IMR-90 (cell line): ENCODE measurements around the gene SSNA1. TPM values are rescaled to one million over a fixed set of nuclear protein-coding genes. Genes with fewer than 3 reads are reported as not detected.
A peak's percentile ranks its signal among the peaks of the same experiment; 100 is the strongest.

Experiments used
- ATAC-seq: fragments of 200-7000 bp; cut with Tn5 transposase; 2 replicates; pipeline ENCODE4 v1.9.1; 2020; ENCODE audit warnings: low read depth, mild to moderate bottlenecking, moderate library complexity
- BruUV-seq: library from RNA; stranded (reverse); fragments of 400-500 nt; replicated peaks from 2 replicates; lab custom pipeline; 2021; lab: Mats Ljungman, UMichigan
- CTCF ChIA-PET: fragments of 300-600 bp; formaldehyde crosslinking; extraction: SDS; loops from one replicate; lab custom pipeline; 2021; ENCODE audit warnings: antibody characterized with exemption; lab: Yijun Ruan, JAX
- POLR2A ChIA-PET: fragments of 300-600 bp; sonication (Branson Sonifier 250); formaldehyde crosslinking; loops from one replicate; lab custom pipeline; 2022; ENCODE audit warnings: antibody characterized with exemption; ENCODE audit not compliant: unreplicated experiment; lab: Charles Lee
- DNase-seq: peaks from one replicate; pipeline ENCODE4 v3.0.0; 2013
- H2AFZ ChIP-seq: replicated peaks from 2 replicates; pipeline ENCODE3; 2013; ENCODE audit warnings: low read length, mild to moderate bottlenecking; ENCODE audit not compliant: poor library complexity
- H2AK5ac ChIP-seq: 2 replicates; pipeline ENCODE4 v1.6.1; 2013; ENCODE audit warnings: low read depth, low read length, inconsistent platforms
- H2AK9ac ChIP-seq: replicated peaks from 2 replicates; pipeline ENCODE3; 2013; ENCODE audit warnings: mild to moderate bottlenecking, low read depth, low read length, moderate library complexity; ENCODE audit not compliant: poor library complexity
- H2BK120ac ChIP-seq: 2 replicates; pipeline ENCODE4 v1.6.1; 2013; ENCODE audit warnings: low read depth, low read length, inconsistent platforms
- H2BK15ac ChIP-seq: 3 replicates; pipeline ENCODE4 v1.6.1; 2013; ENCODE audit warnings: low read depth, low read length, inconsistent platforms
- H2BK20ac ChIP-seq: 2 replicates; pipeline ENCODE4 v1.6.1; 2013; ENCODE audit warnings: low read depth, mild to moderate bottlenecking, inconsistent platforms, low read length, moderate library complexity
- H2BK5ac ChIP-seq: 2 replicates; pipeline ENCODE4 v1.6.1; 2013; ENCODE audit warnings: mild to moderate bottlenecking, low read depth, low read length, inconsistent platforms; ENCODE audit not compliant: poor library complexity, severe bottlenecking
- H3K14ac ChIP-seq: replicated peaks from 2 replicates; pipeline ENCODE4 v1.6.1; 2013; ENCODE audit warnings: low read depth, low read length, inconsistent platforms
- H3K18ac ChIP-seq: 2 replicates; pipeline ENCODE4 v1.6.1; 2013; ENCODE audit warnings: low read depth, low read length, control low read depth
- H3K23ac ChIP-seq: 2 replicates; pipeline ENCODE4 v1.6.1; 2013; ENCODE audit warnings: low read depth, low read length, inconsistent platforms
- H3K27ac ChIP-seq: 2 replicates; pipeline ENCODE4 v1.5.1; 2013; ENCODE audit warnings: mild to moderate bottlenecking, control low read depth, low read length; ENCODE audit not compliant: insufficient read depth
- H3K27me3 ChIP-seq: 2 replicates; pipeline ENCODE4 v1.6.1; 2013; ENCODE audit warnings: low read length; ENCODE audit not compliant: control insufficient read depth, insufficient read depth
- H3K36me3 ChIP-seq: 2 replicates; pipeline ENCODE4 v1.6.1; 2013; ENCODE audit warnings: low read length, mixed read lengths; ENCODE audit not compliant: control insufficient read depth, insufficient read depth
- H3K4ac ChIP-seq: 2 replicates; pipeline ENCODE4 v1.6.1; 2013; ENCODE audit warnings: low read depth, low read length, inconsistent platforms
- H3K4me1 ChIP-seq: 2 replicates; pipeline ENCODE4 v1.6.1; 2013; ENCODE audit warnings: low read length, mixed read lengths; ENCODE audit not compliant: control insufficient read depth, insufficient read depth
- H3K4me2 ChIP-seq: 2 replicates; pipeline ENCODE4 v1.6.1; 2013; ENCODE audit warnings: low read depth, mild to moderate bottlenecking, control low read depth, low read length, moderate library complexity
- H3K4me3 ChIP-seq: 2 replicates; pipeline ENCODE4 v1.5.1; 2013; ENCODE audit warnings: low read depth, mild to moderate bottlenecking, control low read depth, low read length, moderate library complexity; ENCODE audit not compliant: insufficient read depth
- H3K56ac ChIP-seq: 2 replicates; pipeline ENCODE4 v1.6.1; 2013; ENCODE audit warnings: low read length, inconsistent platforms; ENCODE audit not compliant: insufficient read depth; ENCODE audit errors: extremely low read depth
- H3K79me1 ChIP-seq, 2 experiments: 2 replicates each; pipeline ENCODE4 v1.6.1; 2013; ENCODE audit warnings: low read length in 2 of 2, inconsistent platforms in 1 of 2, low read depth in 1 of 2
- H3K9ac ChIP-seq: 2 replicates; pipeline ENCODE4 v1.6.1; 2013; ENCODE audit warnings: low read depth, low read length, control low read depth
- H3K9me1 ChIP-seq: 2 replicates; pipeline ENCODE4 v1.6.1; 2013; ENCODE audit warnings: low read length, inconsistent platforms; ENCODE audit not compliant: insufficient read depth
- H3K9me3 ChIP-seq: 2 replicates; pipeline ENCODE4 v1.6.1; 2013; ENCODE audit warnings: low read length; ENCODE audit not compliant: control insufficient read depth, insufficient read depth
- H4K20me1 ChIP-seq: 2 replicates; pipeline ENCODE4 v1.6.1; 2013; ENCODE audit warnings: low read length, inconsistent platforms; ENCODE audit not compliant: insufficient read depth
- H4K5ac ChIP-seq: 2 replicates; pipeline ENCODE4 v1.6.1; 2013; ENCODE audit warnings: mild to moderate bottlenecking, low read depth, low read length, control low read depth
- H4K8ac ChIP-seq, 2 experiments: 2 replicates each; pipeline ENCODE4 v1.6.1; 2013; ENCODE audit warnings: low read depth in 2 of 2, low read length in 2 of 2, control low read depth in 1 of 2, inconsistent platforms in 1 of 2
- H4K91ac ChIP-seq: 2 replicates; pipeline ENCODE4 v1.6.1; 2013; ENCODE audit warnings: low read depth, low read length, inconsistent platforms; ENCODE audit not compliant: insufficient read depth
- BHLHE40 ChIP-seq: fragments of 150-350 bp; IDR thresholded peaks from 2 replicates; pipeline ENCODE4 v1.6.1; 2016; ENCODE audit warnings: mild to moderate bottlenecking, low read depth, low read length
- CEBPB ChIP-seq: IDR thresholded peaks from 2 replicates; pipeline ENCODE4 v1.6.1; 2012; ENCODE audit warnings: low read depth, low read length, improper control_type of control experiment
- ELK1 ChIP-seq: fragments of 150-350 bp; IDR thresholded peaks from 2 replicates; pipeline ENCODE4 v1.6.1; 2016; ENCODE audit warnings: low read depth, mild to moderate bottlenecking, low read length, moderate library complexity, borderline replicate concordance
- MAFK ChIP-seq: IDR thresholded peaks from 2 replicates; pipeline ENCODE4 v1.6.1; 2012; ENCODE audit warnings: low read depth, low read length, improper control_type of control experiment
- MAZ ChIP-seq: IDR thresholded peaks from 2 replicates; pipeline ENCODE4 v1.6.1; 2012; ENCODE audit warnings: low read depth, mild to moderate bottlenecking, low read length, improper control_type of control experiment, moderate library complexity, borderline replicate concordance
- MXI1 ChIP-seq: IDR thresholded peaks from 2 replicates; pipeline ENCODE4 v1.6.1; 2012; ENCODE audit warnings: low read depth, mild to moderate bottlenecking, low read length, moderate library complexity, borderline replicate concordance
- POLR2A ChIP-seq: IDR thresholded peaks from 2 replicates; pipeline ENCODE4 v1.6.1; 2012; ENCODE audit warnings: mild to moderate bottlenecking, low read depth, low read length
- SMC3 ChIP-seq: fragments of 150-350 bp; IDR thresholded peaks from 2 replicates; pipeline ENCODE4 v1.6.1; 2016; ENCODE audit warnings: low read depth, mild to moderate bottlenecking, antibody characterized with exemption, low read length, moderate library complexity
- WGBS, 2 experiments: methylation state at CpG; one replicate each; pipeline versions ENCODE4 v1.1.5 to v1.1.7; 2013; ENCODE audit warnings: missing lambda C conversion rate in 2 of 2; ENCODE audit not compliant: insufficient read length in 1 of 2; ENCODE audit errors: extremely low coverage in 2 of 2; 5-methylcytosine and 5-hydroxymethylcytosine counted together
- dilution Hi-C: fragments of 300-500 bp; cut with HindIII; formaldehyde crosslinking; loops from one replicate; pipeline ENCODE4 v1.14.3; 2018; ENCODE audit warnings: low sequenced_read_pairs; ENCODE audit not compliant: unreplicated experiment
- in situ Hi-C: fragments of 300-500 bp; cut with MboI; formaldehyde crosslinking; loops from 3 replicates; pipeline ENCODE4 v1.14.3; 2019; ENCODE audit warnings: low sequenced_read_pairs, inconsistent platforms, mixed read lengths
- intact Hi-C: fragments of 100-400 bp; cut with micrococcal nuclease; formaldehyde crosslinking; loops from 2 replicates; pipeline ENCODE4 v1.10.0; 2022
- polyA plus RNA-seq, 3 experiments: library from polyadenylated mRNA; depleted of rRNA; stranded (reverse); fragments of >200 nt; gene quantifications; 2 replicates each; pipeline ENCODE4 v1.2.3, GENCODE V29; 2012; ENCODE audit warnings: low replicate concordance in 1 of 3
- total RNA-seq: library from RNA; depleted of rRNA; stranded (reverse); fragments of >200 nt; gene quantifications from 2 replicates; pipeline ENCODE4 v1.2.3, GENCODE V29; 2012
- TF ChIP-seq, protein P1 (sequence below): conservative IDR thresholded peaks from 2 replicates; pipeline ENCODE4 v1.5.1; 2012; ENCODE audit warnings: mild to moderate bottlenecking, low read depth, low read length, improper control_type of control experiment
- TF ChIP-seq, protein P2 (sequence below): fragments of 150-350 bp; IDR thresholded peaks from 2 replicates; pipeline ENCODE4 v1.6.1; 2017; ENCODE audit warnings: mild to moderate bottlenecking, antibody characterized with exemption, low read length, low read depth

Gene SSNA1
- total and polyA plus RNA-seq, 2 of the 4 experiments (the other 2 are of a cell fraction): 55.7 to 86.7 TPM

GRCh38 chr9:137222190-137223077, 34.0 kb downstream of the SSNA1 start, which contains the start of gene RNF208:
RNF208 (minus strand) TSS chr9:137222240; CDS start chr9:137221212, 1,028 bp downstream.
- no peak within 1 kb of the TSS for H3K56ac ChIP-seq
- no peak within 1 kb of the TSS for H2BK15ac ChIP-seq
- peak within 1 kb of the TSS; percentile 76 for H3K4me2 ChIP-seq
- H3K9me1 ChIP-seq: peaks cover 3% of the 10 kb centered on the region; the same call in 1 of the 2 replicates
- H2AFZ ChIP-seq: peak within 1 kb of the TSS; percentile 90
- ChIA-PET CTCF (no interaction called here), POLR2A (interaction anchor here (1.1 kb wide), 2 partner anchors 16 to 18 kb away, joined by 3 to 6 read pairs; no protein-coding TSS in a partner anchor)
- intact Hi-C loops: no loop called here
- no peak for TF ChIP-seq MAFK
- no peak for TF ChIP-seq POLR2A
- TF ChIP-seq, protein P1, sequence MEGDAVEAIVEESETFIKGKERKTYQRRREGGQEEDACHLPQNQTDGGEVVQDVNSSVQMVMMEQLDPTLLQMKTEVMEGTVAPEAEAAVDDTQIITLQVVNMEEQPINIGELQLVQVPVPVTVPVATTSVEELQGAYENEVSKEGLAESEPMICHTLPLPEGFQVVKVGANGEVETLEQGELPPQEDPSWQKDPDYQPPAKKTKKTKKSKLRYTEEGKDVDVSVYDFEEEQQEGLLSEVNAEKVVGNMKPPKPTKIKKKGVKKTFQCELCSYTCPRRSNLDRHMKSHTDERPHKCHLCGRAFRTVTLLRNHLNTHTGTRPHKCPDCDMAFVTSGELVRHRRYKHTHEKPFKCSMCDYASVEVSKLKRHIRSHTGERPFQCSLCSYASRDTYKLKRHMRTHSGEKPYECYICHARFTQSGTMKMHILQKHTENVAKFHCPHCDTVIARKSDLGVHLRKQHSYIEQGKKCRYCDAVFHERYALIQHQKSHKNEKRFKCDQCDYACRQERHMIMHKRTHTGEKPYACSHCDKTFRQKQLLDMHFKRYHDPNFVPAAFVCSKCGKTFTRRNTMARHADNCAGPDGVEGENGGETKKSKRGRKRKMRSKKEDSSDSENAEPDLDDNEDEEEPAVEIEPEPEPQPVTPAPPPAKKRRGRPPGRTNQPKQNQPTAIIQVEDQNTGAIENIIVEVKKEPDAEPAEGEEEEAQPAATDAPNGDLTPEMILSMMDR: no peak
- TF ChIP-seq MAZ: no peak
- TF ChIP-seq BHLHE40: no peak
- no peak for TF ChIP-seq MXI1
- no peak for TF ChIP-seq CEBPB
- no peak for TF ChIP-seq SMC3
- TF ChIP-seq, protein P2, sequence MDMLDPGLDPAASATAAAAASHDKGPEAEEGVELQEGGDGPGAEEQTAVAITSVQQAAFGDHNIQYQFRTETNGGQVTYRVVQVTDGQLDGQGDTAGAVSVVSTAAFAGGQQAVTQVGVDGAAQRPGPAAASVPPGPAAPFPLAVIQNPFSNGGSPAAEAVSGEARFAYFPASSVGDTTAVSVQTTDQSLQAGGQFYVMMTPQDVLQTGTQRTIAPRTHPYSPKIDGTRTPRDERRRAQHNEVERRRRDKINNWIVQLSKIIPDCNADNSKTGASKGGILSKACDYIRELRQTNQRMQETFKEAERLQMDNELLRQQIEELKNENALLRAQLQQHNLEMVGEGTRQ: no peak
- no peak for TF ChIP-seq ELK1
- no peaks in the 10 kb centered on the region for H4K20me1 ChIP-seq
- H2AK5ac ChIP-seq: peak within 1 kb of the TSS; percentile 74; the same call in 1 of the 2 replicates
- H2BK120ac ChIP-seq: no peak within 1 kb of the TSS
- H3K4me1 ChIP-seq: peaks cover 19% of the 10 kb centered on the region
- DNase-seq: no peak
- H2BK5ac ChIP-seq: no peak within 1 kb of the TSS
- in situ Hi-C loops: no loop called here
- H3K4me3 ChIP-seq: peak within 1 kb of the TSS; percentile 33
- H2AK9ac ChIP-seq: peak within 1 kb of the TSS; percentile 86
- H3K79me1 ChIP-seq: peaks cover 0 to 4% of the 10 kb centered on the region in 2 experiments; a peak in 1 of 4 replicates
- ATAC-seq: no peak
- H3K18ac ChIP-seq: no peak within 1 kb of the TSS
- dilution Hi-C loops: no loop called here
- no TSS peak for BruUV-seq
- H3K9me3 ChIP-seq: no peaks in the 10 kb centered on the region
- H4K91ac ChIP-seq: no peak within 1 kb of the TSS; the same call in 1 of the 2 replicates
- H3K27me3 ChIP-seq: no peaks in the 10 kb centered on the region
- H3K14ac ChIP-seq: no peak within 1 kb of the TSS; the same call in 1 of the 2 replicates
- peak within 1 kb of the TSS; percentile 14 to 65; a peak in 3 of 4 replicates for H4K8ac ChIP-seq
- no peak within 1 kb of the TSS; the same call in 1 of the 2 replicates for H3K23ac ChIP-seq
- WGBS, 2 experiments: 17% methylated on average over 37 of the region's 88 CpGs; no CpG with 5 or more reads in 1 of the 2 experiments
- H3K4ac ChIP-seq: peak within 1 kb of the TSS; percentile 56
- H2BK20ac ChIP-seq: no peak within 1 kb of the TSS
- no peaks in the 10 kb centered on the region for H3K36me3 ChIP-seq
- H3K9ac ChIP-seq: no peak within 1 kb of the TSS
- H4K5ac ChIP-seq: peak within 1 kb of the TSS; percentile 53
- H3K27ac ChIP-seq: peak within 1 kb of the TSS; percentile 15; the same call in 1 of the 2 replicates
